A549 (cell line): ENCODE measurements around the gene AQP5. TPM values are rescaled to one million over a fixed set of nuclear protein-coding genes. Genes with fewer than 3 reads are reported as not detected.

Experiments used
- ATAC-seq, 2 experiments: fragments of 200-7000 bp in 1 of 2; fragments of >200 bp in 1 of 2; cut with Nextera tagmentation in 1 of 2; cut with Tn5 transposase in 1 of 2; 3 replicates each; pipeline versions ENCODE4 v1.8.0 to v1.9.1; 2018 to 2020; ENCODE audit warnings: mild to moderate bottlenecking in 1 of 2, moderate library complexity in 1 of 2
- CTCF ChIA-PET: fragments of 300-600 bp; sonication (Branson Sonifier 250); formaldehyde crosslinking; extraction: SDS; loops from one replicate; lab custom pipeline; 2021; ENCODE audit warnings: antibody characterized with exemption, inconsistent platforms; lab: Yijun Ruan, JAX
- POLR2A ChIA-PET: fragments of 350-600 bp; formaldehyde crosslinking; extraction: SDS; loops from one replicate; lab custom pipeline; 2021; ENCODE audit warnings: antibody characterized with exemption, inconsistent platforms; lab: Yijun Ruan, JAX
- DNase-seq, 2 experiments: peaks; one replicate each; pipeline versions ENCODE4 v3.0.0 to v3.0.0-alpha.2; 2011 to 2016; ENCODE audit warnings: low read depth in 1 of 2, low spot score in 1 of 2
- FAIRE-seq: peaks from 2 replicates; lab custom pipeline; 2011; peaks lifted over from hg19 to GRCh38; lab: Jason Lieb, UNC
- H3K27ac ChIP-seq, 2 experiments: fragments of >200 bp; sonication (Bioruptor Twin); formaldehyde crosslinking; 3 replicates each; pipeline ENCODE4 v1.5.1; 2016 to 2017
- H3K4me1 ChIP-seq: fragments of >200 bp; sonication (Bioruptor Twin); formaldehyde crosslinking; 3 replicates; pipeline ENCODE4 v1.6.1; 2016
- H3K4me2 ChIP-seq: fragments of >200 bp; sonication (Bioruptor Twin); formaldehyde crosslinking; 3 replicates; pipeline ENCODE4 v1.6.1; 2016
- H3K4me3 ChIP-seq: fragments of >200 bp; sonication (Bioruptor Twin); formaldehyde crosslinking; 3 replicates; pipeline ENCODE4 v1.5.1; 2016
- H3K9me3 ChIP-seq: fragments of >200 bp; sonication (Bioruptor Twin); formaldehyde crosslinking; 3 replicates; pipeline ENCODE4 v1.6.1; 2016
- ATOH8 ChIP-seq: fragments of 250-450 bp; sonication (Bioruptor Pico); IDR thresholded peaks from 2 replicates; pipeline ENCODE4 v1.5.0; 2020; ENCODE audit warnings: low read depth, mild to moderate bottlenecking, moderate library complexity
- CBX8 ChIP-seq: fragments of 200-600 bp; sonication (generic); IDR thresholded peaks from 2 replicates; pipeline ENCODE4 v1.6.1; 2016
- FOSB ChIP-seq: fragments of 250-450 bp; sonication (Bioruptor Pico); IDR thresholded peaks from 2 replicates; pipeline ENCODE4 v1.5.0; 2020; ENCODE audit warnings: mild to moderate bottlenecking, moderate library complexity
- FOSL2 ChIP-seq, 2 experiments: fragments of 450-650 bp in 1 of 2; fragments of >200 bp in 1 of 2; sonication (Bioruptor Twin) in 1 of 2; formaldehyde crosslinking; IDR thresholded peaks; 2 replicates each; pipeline versions ENCODE4 v1.5.0 to v1.6.1; 2016 to 2020; ENCODE audit warnings: mild to moderate bottlenecking in 1 of 2, moderate library complexity in 1 of 2
- GATA3 ChIP-seq: IDR thresholded peaks from 2 replicates; pipeline ENCODE4 v1.6.1; 2012; ENCODE audit warnings: borderline replicate concordance
- HDAC2 ChIP-seq: fragments of 200-600 bp; sonication (generic); IDR thresholded peaks from 2 replicates; pipeline ENCODE4 v1.6.1; 2016
- HOXB5 ChIP-seq: fragments of 250-450 bp; sonication (Bioruptor Pico); IDR thresholded peaks from 2 replicates; pipeline ENCODE4 v1.5.0; 2020; ENCODE audit warnings: mild to moderate bottlenecking, moderate library complexity
- KDM5A ChIP-seq: fragments of 200-600 bp; sonication (generic); IDR thresholded peaks from 2 replicates; pipeline ENCODE4 v1.6.1; 2016; ENCODE audit warnings: antibody characterized with exemption, mild to moderate bottlenecking
- MAX ChIP-seq: IDR thresholded peaks from 2 replicates; pipeline ENCODE4 v1.6.1; 2012
- RAD21 ChIP-seq, 2 experiments: fragments of >200 bp in 1 of 2; sonication (Bioruptor Twin) in 1 of 2; formaldehyde crosslinking in 1 of 2; IDR thresholded peaks in 1 of 2; conservative IDR thresholded peaks in 1 of 2; 2 replicates in 1 of 2; 3 replicates in 1 of 2; pipeline ENCODE4 v1.6.1; 2012 to 2018; ENCODE audit warnings: inconsistent platforms in 1 of 2
- REST ChIP-seq: fragments of 200-600 bp; sonication (generic); IDR thresholded peaks from 2 replicates; pipeline ENCODE4 v1.6.1; 2016; ENCODE audit warnings: antibody characterized with exemption, mild to moderate bottlenecking, moderate library complexity
- RNF2 ChIP-seq: fragments of 200-600 bp; sonication (generic); IDR thresholded peaks from 2 replicates; pipeline ENCODE4 v1.6.1; 2016; ENCODE audit warnings: low read depth, mild to moderate bottlenecking, antibody characterized with exemption, moderate library complexity, borderline replicate concordance
- TFCP2L1 ChIP-seq: fragments of 250-450 bp; sonication (Bioruptor Pico); IDR thresholded peaks from 2 replicates; pipeline ENCODE4 v1.5.0; 2021; ENCODE audit warnings: mild to moderate bottlenecking
- USF2 ChIP-seq: fragments of 450-650 bp; IDR thresholded peaks from 2 replicates; pipeline ENCODE4 v1.6.1; 2014; ENCODE audit warnings: antibody characterized with exemption
- ZSCAN20 ChIP-seq: fragments of 250-450 bp; sonication (Bioruptor Pico); IDR thresholded peaks from 2 replicates; pipeline ENCODE4 v1.8.0; 2022; ENCODE audit warnings: mild to moderate bottlenecking, moderate library complexity
- WGBS: methylation state at CpG from one replicate; pipeline ENCODE4 v1.1.6; 2017; ENCODE audit errors: missing lambda C conversion rate; 5-methylcytosine and 5-hydroxymethylcytosine counted together
- polyA plus RNA-seq, 4 experiments: library from polyadenylated mRNA; depleted of rRNA in 3 of 4; stranded (reverse); fragments of >200 nt; fragmentation: RNase III in 1 of 4; extraction: RNeasy Plus Mini Kit Qiagen cat#74134 plus additional on column Dnase treatment in 1 of 4; gene quantifications; 2 replicates in 3 of 4; 3 replicates in 1 of 4; pipeline ENCODE4 v1.2.3, GENCODE V29; 2011 to 2017

Gene AQP5
- polyA plus RNA-seq, 2 of the 4 experiments (the other 2 are of a cell fraction) = not detected

GRCh38 chr12:49972129-49972528, 10.5 kb downstream of the AQP5 start:
- Histone ChIP-seq H3K4me2 (no peak overlapping the region), H3K9me3 (no peaks in the 10 kb centered on the region), H3K27ac (no peak overlapping the region), H3K4me3 (no peak overlapping the region), H3K4me1 (no peaks in the 10 kb centered on the region)
- WGBS = 86% methylated on average over 9 of the region's 9 CpGs
- CTCF ChIA-PET = interaction anchor here (1.0 to 29.8 kb wide), 4 partner anchors 9 to 102 kb away, joined by 4 to 708 read pairs (median 171); partner anchors contain the start of genes ASIC1 and SMARCD1
- DNase-seq (no peak), FAIRE-seq (no peak), ATAC-seq (no peak)
- TF ChIP-seq RNF2 (no peak), USF2 (no peak), FOSB (CRISPR knock-in tag) (no peak), RAD21 (conservative IDR thresholded peaks at IDR 0.05 in 1 of 2, IDR thresholded peaks at IDR 0.05 in 1 of 2) (no peak), MAX (no peak)
- POLR2A ChIA-PET = no interaction called here

GRCh38 chr12:49972641-49973360, 11.1 kb downstream of the AQP5 start, which contains the start of gene AQP6:
TSS of gene AQP6 (plus strand) at chr12:49972947. CDS start at chr12:49973174, 227 bp downstream.
- H3K4me1 ChIP-seq = no peaks in the 10 kb centered on the region
- no peaks in the 10 kb centered on the region for H3K9me3 ChIP-seq
- ATAC-seq (no peak), DNase-seq (no peak), FAIRE-seq (no peak)
- no peak for TF ChIP-seq KDM5A
- TF ChIP-seq TFCP2L1 (CRISPR knock-in tag) = no peak
- TF ChIP-seq CBX8 = no peak
- TF ChIP-seq REST = no peak
- TF ChIP-seq HOXB5 (CRISPR knock-in tag) = no peak
- TF ChIP-seq ZSCAN20 (CRISPR knock-in tag) = no peak
- no peak for TF ChIP-seq FOSL2 (IDR thresholded peaks at IDR 0.05)
- TF ChIP-seq FOSL2 (CRISPR knock-in tag; IDR thresholded peaks at IDR 0.05) = no peak
- 80% methylated on average over 18 of the region's 18 CpGs for WGBS
- H3K4me3 ChIP-seq = no peak within 1 kb of the TSS
- no peak within 1 kb of the TSS for H3K27ac ChIP-seq
- H3K4me2 ChIP-seq = no peak within 1 kb of the TSS
- CTCF ChIA-PET = interaction anchor here (0.7 to 29.8 kb wide), 4 partner anchors 14 to 101 kb away, joined by 3 to 708 read pairs (median 171); partner anchors contain the start of genes ASIC1 and SMARCD1
- POLR2A ChIA-PET = no interaction called here

- no peak overlapping the region for H3K27ac ChIP-seq
- no peaks in the 10 kb centered on the region for H3K4me1 ChIP-seq
- H3K4me2 ChIP-seq = no peak overlapping the region
- TF ChIP-seq GATA3 = no peak
- TF ChIP-seq ATOH8 (CRISPR knock-in tag) = no peak
- TF ChIP-seq HDAC2 = no peak
- DNase-seq = no peak
- FAIRE-seq = no peak
- CTCF ChIA-PET = interaction anchor here (0.7 to 29.8 kb wide), 4 partner anchors 13 to 101 kb away, joined by 3 to 708 read pairs (median 171); partner anchors contain the start of genes ASIC1 and SMARCD1
- ATAC-seq = no peak
- 81% methylated on average over 15 of the region's 19 CpGs for WGBS
- H3K9me3 ChIP-seq = no peaks in the 10 kb centered on the region
- POLR2A ChIA-PET = no interaction called here
- H3K4me3 ChIP-seq = no peak overlapping the region
Measured at GRCh38 chr12:49973361-49973830, 11.7 kb downstream of the AQP5 start.
